ENCODE data around the gene S100A4.
"Not testable (repeated sequence)": the region's sequence is repeated elsewhere in the genome, so short reads cannot be mapped to it uniquely, and the experiment has no call there.

DNA sequence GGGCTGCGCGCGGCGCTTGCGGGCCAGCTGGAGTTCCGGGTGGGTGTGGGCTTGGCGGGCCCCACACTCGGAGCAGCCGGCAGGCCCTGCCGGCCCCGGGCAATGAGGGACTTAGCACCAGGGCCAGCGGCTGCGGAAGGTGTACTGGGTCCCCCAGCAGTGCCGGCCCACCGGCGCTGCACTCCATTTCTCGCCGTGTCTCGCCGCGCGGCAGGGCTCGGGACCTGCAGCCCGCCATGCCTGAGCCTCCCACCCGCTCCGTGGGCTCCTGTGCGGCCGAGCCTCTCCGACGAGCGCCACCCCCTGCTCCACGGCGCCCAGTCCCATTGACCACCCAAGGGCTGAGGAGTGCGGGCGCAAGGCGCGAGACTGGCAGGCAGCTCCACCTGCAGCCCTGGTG, 23.8 kb downstream of the S100A4 start:
- TF ChIP-seq, protein P1, sequence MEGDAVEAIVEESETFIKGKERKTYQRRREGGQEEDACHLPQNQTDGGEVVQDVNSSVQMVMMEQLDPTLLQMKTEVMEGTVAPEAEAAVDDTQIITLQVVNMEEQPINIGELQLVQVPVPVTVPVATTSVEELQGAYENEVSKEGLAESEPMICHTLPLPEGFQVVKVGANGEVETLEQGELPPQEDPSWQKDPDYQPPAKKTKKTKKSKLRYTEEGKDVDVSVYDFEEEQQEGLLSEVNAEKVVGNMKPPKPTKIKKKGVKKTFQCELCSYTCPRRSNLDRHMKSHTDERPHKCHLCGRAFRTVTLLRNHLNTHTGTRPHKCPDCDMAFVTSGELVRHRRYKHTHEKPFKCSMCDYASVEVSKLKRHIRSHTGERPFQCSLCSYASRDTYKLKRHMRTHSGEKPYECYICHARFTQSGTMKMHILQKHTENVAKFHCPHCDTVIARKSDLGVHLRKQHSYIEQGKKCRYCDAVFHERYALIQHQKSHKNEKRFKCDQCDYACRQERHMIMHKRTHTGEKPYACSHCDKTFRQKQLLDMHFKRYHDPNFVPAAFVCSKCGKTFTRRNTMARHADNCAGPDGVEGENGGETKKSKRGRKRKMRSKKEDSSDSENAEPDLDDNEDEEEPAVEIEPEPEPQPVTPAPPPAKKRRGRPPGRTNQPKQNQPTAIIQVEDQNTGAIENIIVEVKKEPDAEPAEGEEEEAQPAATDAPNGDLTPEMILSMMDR (IDR thresholded peaks at IDR 0.05 in 2 of 3, conservative IDR thresholded peaks at IDR 0.05 in 1 of 3; ENCODE audit: borderline replicate concordance in 1 of 3, insufficient read depth in 1 of 3, low read depth in 2 of 3, low read length in 2 of 3): not testable (repeated sequence)
- TF ChIP-seq TCF7L2 (IDR thresholded peaks at IDR 0.05; ENCODE audit: borderline replicate concordance, extremely low read depth, insufficient read depth, insufficient read length); SIN3A (IDR thresholded peaks at IDR 0.05; ENCODE audit: low read depth); POLR2A (IDR thresholded peaks at IDR 0.05; ENCODE audit: borderline replicate concordance, extremely low read depth, insufficient read depth, insufficient read length); EZH2phosphoT487 (IDR thresholded peaks at IDR 0.05; ENCODE audit: borderline replicate concordance); ZNF274 (IDR thresholded peaks at IDR 0.05; ENCODE audit: low read depth, low read length); SP1 (IDR thresholded peaks at IDR 0.05; ENCODE audit: low read depth); EZH2 (IDR thresholded peaks at IDR 0.05); RAD21 (IDR thresholded peaks at IDR 0.05; ENCODE audit: low read depth); POLR2AphosphoS5 (IDR thresholded peaks at IDR 0.05; ENCODE audit: low read depth, low read length); JUND (IDR thresholded peaks at IDR 0.05); YY1 (IDR thresholded peaks at IDR 0.05; ENCODE audit: extremely low read depth, insufficient replicate concordance, low read depth, low read length): not testable (repeated sequence)
- TF ChIP-seq, protein P2, sequence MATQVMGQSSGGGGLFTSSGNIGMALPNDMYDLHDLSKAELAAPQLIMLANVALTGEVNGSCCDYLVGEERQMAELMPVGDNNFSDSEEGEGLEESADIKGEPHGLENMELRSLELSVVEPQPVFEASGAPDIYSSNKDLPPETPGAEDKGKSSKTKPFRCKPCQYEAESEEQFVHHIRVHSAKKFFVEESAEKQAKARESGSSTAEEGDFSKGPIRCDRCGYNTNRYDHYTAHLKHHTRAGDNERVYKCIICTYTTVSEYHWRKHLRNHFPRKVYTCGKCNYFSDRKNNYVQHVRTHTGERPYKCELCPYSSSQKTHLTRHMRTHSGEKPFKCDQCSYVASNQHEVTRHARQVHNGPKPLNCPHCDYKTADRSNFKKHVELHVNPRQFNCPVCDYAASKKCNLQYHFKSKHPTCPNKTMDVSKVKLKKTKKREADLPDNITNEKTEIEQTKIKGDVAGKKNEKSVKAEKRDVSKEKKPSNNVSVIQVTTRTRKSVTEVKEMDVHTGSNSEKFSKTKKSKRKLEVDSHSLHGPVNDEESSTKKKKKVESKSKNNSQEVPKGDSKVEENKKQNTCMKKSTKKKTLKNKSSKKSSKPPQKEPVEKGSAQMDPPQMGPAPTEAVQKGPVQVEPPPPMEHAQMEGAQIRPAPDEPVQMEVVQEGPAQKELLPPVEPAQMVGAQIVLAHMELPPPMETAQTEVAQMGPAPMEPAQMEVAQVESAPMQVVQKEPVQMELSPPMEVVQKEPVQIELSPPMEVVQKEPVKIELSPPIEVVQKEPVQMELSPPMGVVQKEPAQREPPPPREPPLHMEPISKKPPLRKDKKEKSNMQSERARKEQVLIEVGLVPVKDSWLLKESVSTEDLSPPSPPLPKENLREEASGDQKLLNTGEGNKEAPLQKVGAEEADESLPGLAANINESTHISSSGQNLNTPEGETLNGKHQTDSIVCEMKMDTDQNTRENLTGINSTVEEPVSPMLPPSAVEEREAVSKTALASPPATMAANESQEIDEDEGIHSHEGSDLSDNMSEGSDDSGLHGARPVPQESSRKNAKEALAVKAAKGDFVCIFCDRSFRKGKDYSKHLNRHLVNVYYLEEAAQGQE (IDR thresholded peaks at IDR 0.05; ENCODE audit: low read depth): not testable (repeated sequence)
- TF ChIP-seq, protein P3, sequence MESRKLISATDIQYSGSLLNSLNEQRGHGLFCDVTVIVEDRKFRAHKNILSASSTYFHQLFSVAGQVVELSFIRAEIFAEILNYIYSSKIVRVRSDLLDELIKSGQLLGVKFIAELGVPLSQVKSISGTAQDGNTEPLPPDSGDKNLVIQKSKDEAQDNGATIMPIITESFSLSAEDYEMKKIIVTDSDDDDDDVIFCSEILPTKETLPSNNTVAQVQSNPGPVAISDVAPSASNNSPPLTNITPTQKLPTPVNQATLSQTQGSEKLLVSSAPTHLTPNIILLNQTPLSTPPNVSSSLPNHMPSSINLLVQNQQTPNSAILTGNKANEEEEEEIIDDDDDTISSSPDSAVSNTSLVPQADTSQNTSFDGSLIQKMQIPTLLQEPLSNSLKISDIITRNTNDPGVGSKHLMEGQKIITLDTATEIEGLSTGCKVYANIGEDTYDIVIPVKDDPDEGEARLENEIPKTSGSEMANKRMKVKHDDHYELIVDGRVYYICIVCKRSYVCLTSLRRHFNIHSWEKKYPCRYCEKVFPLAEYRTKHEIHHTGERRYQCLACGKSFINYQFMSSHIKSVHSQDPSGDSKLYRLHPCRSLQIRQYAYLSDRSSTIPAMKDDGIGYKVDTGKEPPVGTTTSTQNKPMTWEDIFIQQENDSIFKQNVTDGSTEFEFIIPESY (IDR thresholded peaks at IDR 0.05; ENCODE audit: extremely low read depth, insufficient replicate concordance, low read length): not testable (repeated sequence)
